HG03196 (cell line): ENCODE measurements around the gene FBXO11.

ENCODE experiments used
- ATAC-seq: cut with Tn5 transposase; IDR thresholded peaks from one replicate; pipeline ENCODE4 v1.9.1; 2021; ENCODE audit not compliant: unreplicated experiment

Gene FBXO11

DNA sequence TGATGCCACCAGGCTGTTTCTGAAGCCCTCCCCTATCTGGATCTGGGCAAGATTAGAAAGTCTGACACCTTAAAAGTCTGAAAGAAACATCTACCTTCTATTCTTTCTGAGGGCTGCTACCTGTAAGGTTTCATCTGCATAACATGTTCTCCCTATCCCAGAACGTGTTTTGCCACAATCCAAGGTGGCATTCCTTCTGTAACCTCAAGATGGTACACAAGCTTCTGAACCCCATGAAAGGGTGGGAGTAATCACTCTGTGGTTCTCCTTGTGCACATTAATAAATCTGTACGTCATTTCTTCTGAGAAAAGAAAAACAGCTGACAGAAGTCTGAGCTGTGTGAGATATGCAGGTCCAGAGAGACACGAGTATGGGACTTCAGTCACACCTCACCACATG lies 165.2 kb downstream of the FBXO11 start:
- no peak for ATAC-seq
